H1 (cell line): ENCODE results near the gene KRTAP21-2. TPM values are rescaled to one million over a fixed set of nuclear protein-coding genes. Genes with fewer than 3 reads are reported as not detected.

Source experiments
- CTCF ChIA-PET: fragments of 300-600 bp; sonication (Branson Sonifier 250); formaldehyde crosslinking; loops from one replicate; lab custom pipeline; 2021; ENCODE audit not compliant: partially characterized antibody; lab: Charles Lee
- POLR2A ChIA-PET: fragments of 300-600 bp; sonication (Branson Sonifier 250); formaldehyde crosslinking; loops from one replicate; lab custom pipeline; 2021; ENCODE audit warnings: inconsistent platforms; ENCODE audit not compliant: partially characterized antibody; lab: Charles Lee
- DNase-seq, 2 experiments: peaks; one replicate each; pipeline versions ENCODE4 v3.0.0 to v3.0.0-alpha.2; 2010 to 2022; ENCODE audit warnings: low spot score in 2 of 2, low read depth in 1 of 2, mixed read lengths in 1 of 2
- FAIRE-seq: peaks from 2 replicates; lab custom pipeline; 2011; peaks lifted over from hg19 to GRCh38; lab: Jason Lieb, UNC
- H2AFZ ChIP-seq: 2 replicates; pipeline ENCODE4 v1.8.1; 2012; ENCODE audit warnings: low read length, inconsistent platforms
- H2AK5ac ChIP-seq: 2 replicates; pipeline ENCODE4 v1.6.1; 2013; ENCODE audit warnings: low read depth, low read length
- H2BK120ac ChIP-seq: replicated peaks from 2 replicates; pipeline ENCODE3; 2013; ENCODE audit warnings: low read depth, low read length, inconsistent platforms
- H2BK12ac ChIP-seq: 2 replicates; pipeline ENCODE4 v1.6.1; 2013; ENCODE audit warnings: low read depth, low read length
- H2BK15ac ChIP-seq: 2 replicates; pipeline ENCODE4 v1.6.1; 2013; ENCODE audit warnings: low read length
- H2BK20ac ChIP-seq: 2 replicates; pipeline ENCODE4 v1.6.1; 2013; ENCODE audit warnings: low read length
- H2BK5ac ChIP-seq: 2 replicates; pipeline ENCODE4 v1.6.1; 2013; ENCODE audit warnings: low read depth, low read length
- H3K14ac ChIP-seq: 2 replicates; pipeline ENCODE4 v1.6.1; 2013; ENCODE audit warnings: inconsistent platforms; ENCODE audit not compliant: insufficient read length
- H3K18ac ChIP-seq: 2 replicates; pipeline ENCODE4 v1.6.1; 2013; ENCODE audit warnings: low read length; ENCODE audit errors: extremely low read depth
- H3K23ac ChIP-seq: 2 replicates; pipeline ENCODE4 v1.6.1; 2013; ENCODE audit warnings: inconsistent platforms; ENCODE audit not compliant: insufficient read length
- H3K23me2 ChIP-seq: 2 replicates; pipeline ENCODE4 v1.6.1; 2013; ENCODE audit warnings: low read depth, low read length
- H3K27ac ChIP-seq: 2 replicates; pipeline ENCODE4 v1.6.1; 2011; ENCODE audit warnings: low read depth, low read length, inconsistent platforms
- H3K27me3 ChIP-seq, 4 experiments: replicated peaks in 1 of 4; 1 replicate in 1 of 4; 2 replicates in 3 of 4; pipeline versions ENCODE4 v1.6.1 to v1.8.1; 2011 to 2013; ENCODE audit warnings: low read length in 3 of 4, mild to moderate bottlenecking in 3 of 4, inconsistent platforms in 2 of 4, mixed read lengths in 2 of 4, moderate library complexity in 1 of 4; ENCODE audit not compliant: control insufficient read depth in 3 of 4, insufficient read depth in 3 of 4; ENCODE audit errors: extremely low read depth in 1 of 4
- H3K36me3 ChIP-seq, 4 experiments: 2 replicates each; pipeline versions ENCODE4 v1.6.1 to v1.8.1; 2011 to 2013; ENCODE audit warnings: mild to moderate bottlenecking in 4 of 4, low read length in 3 of 4, moderate library complexity in 2 of 4, control low read depth in 1 of 4, inconsistent platforms in 1 of 4; ENCODE audit not compliant: insufficient read depth in 4 of 4, control insufficient read depth in 2 of 4
- H3K4ac ChIP-seq: replicated peaks from 2 replicates; pipeline ENCODE3; 2013; ENCODE audit warnings: low read length, low read depth, mixed read lengths, inconsistent platforms; ENCODE audit not compliant: insufficient read length
- H3K4me1 ChIP-seq, 4 experiments: replicated peaks in 1 of 4; 1 replicate in 1 of 4; 2 replicates in 3 of 4; pipeline versions ENCODE4 v1.6.1 to v1.8.1; 2011 to 2013; ENCODE audit warnings: low read length in 3 of 4, inconsistent platforms in 2 of 4, mixed read lengths in 1 of 4; ENCODE audit not compliant: insufficient read depth in 4 of 4, control insufficient read depth in 3 of 4
- H3K4me2 ChIP-seq, 2 experiments: 2 replicates each; pipeline versions ENCODE4 v1.6.1 to v1.8.1; 2011 to 2013; ENCODE audit warnings: low read depth in 2 of 2, low read length in 2 of 2, control low read depth in 1 of 2, inconsistent platforms in 1 of 2, mild to moderate bottlenecking in 1 of 2; ENCODE audit not compliant: insufficient read depth in 1 of 2
- H3K4me3 ChIP-seq, 4 experiments: fragments of 200-600, 300-600 bp in 1 of 4; sonication (generic), shearing (Covaris generic), sonication (Bioruptor Twin) in 1 of 4; 2 replicates each; pipeline versions ENCODE4 v1.5.1 to v1.8.1; 2011 to 2016; ENCODE audit warnings: low read length in 4 of 4, low read depth in 3 of 4, control low read depth in 2 of 4, inconsistent platforms in 2 of 4, mild to moderate bottlenecking in 2 of 4, mixed read lengths in 1 of 4, moderate library complexity in 1 of 4; ENCODE audit not compliant: insufficient read depth in 2 of 4; ENCODE audit errors: extremely low read depth in 1 of 4
- H3K56ac ChIP-seq: replicated peaks from 2 replicates; pipeline ENCODE3; 2013; ENCODE audit warnings: low read depth, mild to moderate bottlenecking, mixed read lengths, low read length, inconsistent platforms; ENCODE audit not compliant: insufficient read length
- H3K79me1 ChIP-seq: 2 replicates; pipeline ENCODE4 v1.6.1; 2013; ENCODE audit warnings: low read depth, low read length, control low read depth
- H3K79me2 ChIP-seq, 2 experiments: 2 replicates each; pipeline versions ENCODE4 v1.6.1 to v1.8.1; 2012 to 2013; ENCODE audit warnings: low read length in 2 of 2, mild to moderate bottlenecking in 2 of 2, inconsistent platforms in 1 of 2; ENCODE audit not compliant: insufficient read depth in 2 of 2, control insufficient read depth in 1 of 2
- H3K9ac ChIP-seq, 4 experiments: replicated peaks in 1 of 4; 1 replicate in 1 of 4; 2 replicates in 3 of 4; pipeline versions ENCODE4 v1.6.1 to v1.8.1; 2011 to 2013; ENCODE audit warnings: low read depth in 3 of 4, low read length in 3 of 4, control low read depth in 2 of 4, mild to moderate bottlenecking in 2 of 4, moderate library complexity in 2 of 4, inconsistent platforms in 1 of 4; ENCODE audit errors: extremely low read depth in 1 of 4
- H3K9me3 ChIP-seq, 2 experiments: 2 replicates each; pipeline versions ENCODE4 v1.6.1 to v1.8.1; 2012 to 2013; ENCODE audit warnings: mild to moderate bottlenecking in 2 of 2, moderate library complexity in 2 of 2, control low read depth in 1 of 2, inconsistent platforms in 1 of 2, low read depth in 1 of 2, low read length in 1 of 2, mixed read lengths in 1 of 2; ENCODE audit not compliant: insufficient read depth in 2 of 2
- H4K20me1 ChIP-seq, 2 experiments: replicated peaks in 1 of 2; 2 replicates each; pipeline versions ENCODE3 to v1.8.1; 2011 to 2013; ENCODE audit warnings: inconsistent platforms in 2 of 2, low read length in 2 of 2, mild to moderate bottlenecking in 1 of 2; ENCODE audit not compliant: insufficient read depth in 2 of 2, control insufficient read depth in 1 of 2
- H4K5ac ChIP-seq: 2 replicates; pipeline ENCODE4 v1.6.1; 2013; ENCODE audit warnings: low read length, low read depth, mixed read lengths, inconsistent platforms; ENCODE audit not compliant: insufficient read length
- H4K8ac ChIP-seq: 2 replicates; pipeline ENCODE4 v1.8.0; 2013; ENCODE audit warnings: mild to moderate bottlenecking, moderate library complexity, low read length, inconsistent platforms; ENCODE audit not compliant: insufficient read depth; ENCODE audit errors: extremely low read depth
- H4K91ac ChIP-seq: replicated peaks from 2 replicates; pipeline ENCODE3; 2013; ENCODE audit warnings: low read length, mixed read lengths, inconsistent platforms; ENCODE audit not compliant: insufficient read length
- SP2 ChIP-seq: IDR thresholded peaks from 2 replicates; pipeline ENCODE4 v1.6.1; 2012; ENCODE audit warnings: mild to moderate bottlenecking, low read length, inconsistent platforms
- WGBS, 2 experiments: shearing (Covaris generic) in 1 of 2; methylation state at CpG; one replicate each; pipeline versions ENCODE4 v1.1.6 to v1.1.7; 2013 to 2015; ENCODE audit warnings: low lambda C conversion rate in 2 of 2, mixed read lengths in 2 of 2, inconsistent platforms in 1 of 2, low coverage in 1 of 2, missing lambda C conversion rate in 1 of 2; ENCODE audit not compliant: insufficient replicate concordance in 2 of 2, insufficient coverage in 1 of 2, insufficient read length in 1 of 2; ENCODE audit errors: extremely low coverage in 1 of 2, missing lambda C conversion rate in 1 of 2; 5-methylcytosine and 5-hydroxymethylcytosine counted together
- polyA plus RNA-seq, 7 experiments: library from polyadenylated mRNA; depleted of rRNA in 3 of 7; stranded (reverse) in 5 of 7; unstranded in 2 of 7; fragments of >200 nt in 5 of 7; fragments of 200-250 nt in 2 of 7; gene quantifications; 1 replicate in 5 of 7; 2 replicates in 1 of 7; 4 replicates in 1 of 7; pipeline versions ENCODE4 v1.2.1 to v1.2.3, GENCODE V29; 2011 to 2013; ENCODE audit warnings: missing spikeins in 2 of 7, mixed read lengths in 2 of 7
- total RNA-seq: library from RNA; stranded (reverse); fragmentation: NEBNext Ultra II Directional; extraction: Animal tissue kit (Norgen Biotek cat#: 25700); gene quantifications from 2 replicates; pipeline ENCODE4 v1.2.1, GENCODE V29; 2021

KRTAP21-2 gene
- total and polyA plus RNA-seq, 2 of the 8 experiments (the other 6 are each of a cell fraction or from before 2014, with no cell fraction given), result not detected

DNA sequence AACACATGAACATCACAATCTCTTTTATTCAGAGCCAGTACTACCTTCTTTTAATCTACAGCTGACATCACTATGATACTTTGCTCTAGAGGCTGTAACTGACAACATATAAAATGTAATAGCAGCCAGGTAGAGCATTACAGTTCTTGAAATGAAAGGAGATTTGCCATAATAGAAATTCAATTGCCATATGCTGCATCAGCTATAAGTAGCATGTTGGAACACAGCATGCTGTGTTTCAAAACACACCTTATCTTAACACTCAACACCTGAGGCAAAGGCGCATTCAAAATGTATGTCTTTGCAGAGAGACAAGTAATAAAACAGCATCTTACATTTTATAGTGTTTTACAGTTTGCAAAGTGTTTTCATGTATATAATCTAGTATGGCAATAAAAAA, 32.2 kb upstream of the KRTAP21-2 start:
- Histone ChIP-seq H3K18ac (no peak overlapping the region), H3K4me2 (no peak overlapping the region), H2BK12ac (no peak overlapping the region), H3K9me3 (no peaks in the 10 kb centered on the region; a peak in 1 of 4 replicates), H3K4me3 (no peak overlapping the region), H3K23ac (no peak overlapping the region), H3K27ac (no peak overlapping the region), H4K91ac (no peak overlapping the region), H3K56ac (no peak overlapping the region), H2BK120ac (no peak overlapping the region), H4K8ac (no peak overlapping the region), H2BK20ac (no peak overlapping the region), H3K27me3 (no peaks in the 10 kb centered on the region), H3K79me2 (no peaks in the 10 kb centered on the region), H2AFZ (no peak overlapping the region), H3K9ac (no peak overlapping the region), H4K20me1 (no peaks in the 10 kb centered on the region), H2AK5ac (no peak overlapping the region), H3K4ac (no peak overlapping the region), H3K36me3 (no peaks in the 10 kb centered on the region), H3K23me2 (no peaks in the 10 kb centered on the region), H2BK5ac (no peak overlapping the region), H3K4me1 (no peaks in the 10 kb centered on the region), H3K14ac (no peak overlapping the region), H2BK15ac (no peak overlapping the region), H4K5ac (no peak overlapping the region), H3K79me1 (no peaks in the 10 kb centered on the region)
- DNase-seq, result no peak
- TF ChIP-seq SP2, result no peak
- POLR2A ChIA-PET, result no interaction called here
- CTCF ChIA-PET, result no interaction called here
- FAIRE-seq, result no peak
- WGBS, 2 experiments, result 100% methylated on average over 1 of the region's 1 CpG; no CpG with 5 or more reads in 1 of the 2 experiments
